H1 (cell line): ENCODE results near the gene TMEM120B. TPM values are rescaled to one million over a fixed set of nuclear protein-coding genes. Genes with fewer than 3 reads are reported as not detected.

Source experiments
- BACH1 ChIP-seq: IDR thresholded peaks from 2 replicates; pipeline ENCODE4 v1.6.1; 2012; ENCODE audit warnings: low read length, improper control_type of control experiment
- BCL11A ChIP-seq, 2 experiments: IDR thresholded peaks; one replicate each; pipeline ENCODE4 v1.6.1; 2011; ENCODE audit warnings: low read depth in 2 of 2, low read length in 2 of 2, mild to moderate bottlenecking in 2 of 2
- EZH2 ChIP-seq: fragments of 200-600 bp; sonication (generic); IDR thresholded peaks from 2 replicates; pipeline ENCODE4 v1.7.1; 2012; ENCODE audit warnings: low read depth, mild to moderate bottlenecking, moderate library complexity, low read length, inconsistent platforms; ENCODE audit not compliant: severe bottlenecking
- JUN ChIP-seq: IDR thresholded peaks from 2 replicates; pipeline ENCODE4 v1.6.1; 2011; ENCODE audit warnings: low read depth, mild to moderate bottlenecking, improper control_type of control experiment, low read length
- KDM5A ChIP-seq: fragments of 200-600 bp; IDR thresholded peaks from 2 replicates; pipeline ENCODE4 v1.7.1; 2012; ENCODE audit warnings: mild to moderate bottlenecking, low read length, inconsistent platforms, mixed read lengths
- NANOG ChIP-seq: IDR thresholded peaks from 2 replicates; pipeline ENCODE4 v1.6.1; 2011; ENCODE audit warnings: low read length, low read depth, mild to moderate bottlenecking, inconsistent platforms; ENCODE audit not compliant: insufficient read depth, poor library complexity, severe bottlenecking
- RAD21 ChIP-seq, 2 experiments: IDR thresholded peaks in 1 of 2; conservative IDR thresholded peaks in 1 of 2; 2 replicates each; pipeline ENCODE4 v1.6.1; 2011; ENCODE audit warnings: low read depth in 2 of 2, low read length in 2 of 2, improper control_type of control experiment in 1 of 2, inconsistent platforms in 1 of 2, mild to moderate bottlenecking in 1 of 2, moderate library complexity in 1 of 2
- RXRA ChIP-seq: IDR thresholded peaks from 2 replicates; pipeline ENCODE4 v1.6.1; 2011; ENCODE audit warnings: low read depth, mild to moderate bottlenecking, low read length, moderate library complexity; ENCODE audit not compliant: insufficient read depth
- SIRT6 ChIP-seq: IDR thresholded peaks from one replicate; pipeline ENCODE4 v1.7.1; 2012; ENCODE audit warnings: low read length, inconsistent platforms
- SIX5 ChIP-seq: IDR thresholded peaks from 2 replicates; pipeline ENCODE4 v1.6.1; 2011; ENCODE audit warnings: mild to moderate bottlenecking, low read depth, low read length
- polyA plus RNA-seq, 7 experiments: library from polyadenylated mRNA; depleted of rRNA in 3 of 7; stranded (reverse) in 5 of 7; unstranded in 2 of 7; fragments of >200 nt in 5 of 7; fragments of 200-250 nt in 2 of 7; gene quantifications; 1 replicate in 5 of 7; 2 replicates in 1 of 7; 4 replicates in 1 of 7; pipeline versions ENCODE4 v1.2.1 to v1.2.3, GENCODE V29; 2011 to 2013; ENCODE audit warnings: missing spikeins in 2 of 7, mixed read lengths in 2 of 7
- total RNA-seq: library from RNA; stranded (reverse); fragmentation: NEBNext Ultra II Directional; extraction: Animal tissue kit (Norgen Biotek cat#: 25700); gene quantifications from 2 replicates; pipeline ENCODE4 v1.2.1, GENCODE V29; 2021

The TMEM120B gene
- total and polyA plus RNA-seq, 2 of the 8 experiments (the other 6 are each of a cell fraction or from before 2014, with no cell fraction given): 22.0 to 29.1 TPM

GRCh38 chr12:121712461-121713256, at the start of gene TMEM120B (continued):
- TF ChIP-seq RAD21 (IDR thresholded peaks at IDR 0.05 in 1 of 2, conservative IDR thresholded peaks at IDR 0.05 in 1 of 2; ENCODE audit: low read depth in 2 of 2, low read length in 2 of 2) (no peak), KDM5A (no peak), SIRT6 (no peak), EZH2 (no peak), NANOG (no peak), BCL11A (IDR thresholded peaks at IDR 0.05; ENCODE audit: low read depth in 2 of 2, low read length in 2 of 2) (no peak), RXRA (no peak), SIX5 (no peak), BACH1 (no peak), JUN (no peak)
